K562 (cell line): ENCODE measurements around the gene PI4KA. TPM values are rescaled to one million over a fixed set of nuclear protein-coding genes. Genes with fewer than 3 reads are reported as not detected.

Experiments
- ATF7 ChIP-seq: fragments of 450-650 bp; IDR thresholded peaks from 2 replicates; pipeline ENCODE4 v1.7.1; 2014; ENCODE audit warnings: mild to moderate bottlenecking, moderate library complexity
- L3MBTL2 ChIP-seq: fragments of 450-650 bp; IDR thresholded peaks from 2 replicates; pipeline ENCODE4 v1.6.1; 2016; ENCODE audit warnings: mild to moderate bottlenecking, moderate library complexity
- NFIX ChIP-seq: fragments of 250-450 bp; sonication (Bioruptor Pico); IDR thresholded peaks from 2 replicates; pipeline ENCODE4 v1.4.0; 2020; ENCODE audit warnings: low read depth, mild to moderate bottlenecking, moderate library complexity
- POLR2A ChIP-seq: fragments of 450-650 bp; conservative IDR thresholded peaks from 2 replicates; pipeline ENCODE4 v1.6.1; 2016
- POLR2H ChIP-seq: IDR thresholded peaks from 2 replicates; pipeline ENCODE4 v1.6.1; 2016; ENCODE audit warnings: missing genetic modification characterization, low read depth, mild to moderate bottlenecking, control low read depth, missing compliant biosample characterization, moderate library complexity
- ZFP1 ChIP-seq: fragments of 450-650 bp; formaldehyde crosslinking; IDR thresholded peaks from 2 replicates; pipeline ENCODE4 v1.4.0; 2020; ENCODE audit warnings: mild to moderate bottlenecking, mixed read lengths
- ZNF175 ChIP-seq: fragments of 200-800 bp; sonication (Bioruptor generic); IDR thresholded peaks from 2 replicates; pipeline ENCODE4 v1.6.1; 2016; ENCODE audit warnings: low read depth, mild to moderate bottlenecking, missing genetic modification characterization, missing compliant biosample characterization
- ZNF408 ChIP-seq: fragments of 250-450 bp; sonication (Bioruptor Pico); IDR thresholded peaks from 2 replicates; pipeline ENCODE4 v1.4.0; 2020; ENCODE audit warnings: low read depth, mild to moderate bottlenecking, moderate library complexity
- polyA plus RNA-seq, 8 experiments: library from polyadenylated mRNA; depleted of rRNA in 4 of 8; stranded (reverse) in 5 of 8; unstranded in 3 of 8; fragments of >200 nt; fragmentation: Nextera tagmentation in 2 of 8; fragmentation: Illumina TruSeq in 1 of 8; extraction: Ambion mirVana in 2 of 8; extraction: Trizol in 1 of 8; gene quantifications; 2 replicates each; pipeline versions ENCODE4 v1.2.1 to v1.2.3, GENCODE V29; 2011 to 2014; ENCODE audit warnings: inconsistent platforms in 1 of 8, missing spikeins in 1 of 8
- total RNA-seq, 7 experiments: library from RNA; depleted of rRNA in 6 of 7; stranded (reverse); fragments of >200 nt in 6 of 7; fragmentation: Illumina TruSeq in 2 of 7; extraction: Trizol in 2 of 7; gene quantifications; 2 replicates each; pipeline versions ENCODE4 v1.2.1 to v1.2.3, GENCODE V29; 2011 to 2021; ENCODE audit warnings: low replicate concordance in 1 of 7
- TF ChIP-seq, protein P1 (sequence below): fragments of 200-800 bp; sonication (Bioruptor generic); IDR thresholded peaks from 2 replicates; pipeline ENCODE4 v1.6.1; 2017; ENCODE audit warnings: missing genetic modification characterization, missing compliant biosample characterization
- TF ChIP-seq, protein P2 (sequence below): fragments of 250-450 bp; sonication (Bioruptor Pico); IDR thresholded peaks from 2 replicates; pipeline ENCODE4 v1.4.0; 2020
- TF ChIP-seq, protein P3 (sequence below): fragments of 450-650 bp; IDR thresholded peaks from 2 replicates; pipeline ENCODE4 v1.6.1; 2014; ENCODE audit warnings: low read depth, mild to moderate bottlenecking, moderate library complexity, borderline replicate concordance
- TF ChIP-seq, protein P4 (sequence below): fragments of 450-650 bp; IDR thresholded peaks from 2 replicates; pipeline ENCODE4 v1.7.0; 2016; ENCODE audit warnings: borderline replicate concordance
- TF ChIP-seq, protein P5 (sequence below): fragments of 450-650 bp; IDR thresholded peaks from 2 replicates; pipeline ENCODE4 v1.7.1; 2018; ENCODE audit warnings: mild to moderate bottlenecking, low read depth; ENCODE audit not compliant: partially characterized antibody

The PI4KA gene
- total and polyA plus RNA-seq, 9 of the 15 experiments (the other 6 are each of a cell fraction or from before 2014, with no cell fraction given) = 7.3 to 187 (median 84.7) TPM

DNA sequence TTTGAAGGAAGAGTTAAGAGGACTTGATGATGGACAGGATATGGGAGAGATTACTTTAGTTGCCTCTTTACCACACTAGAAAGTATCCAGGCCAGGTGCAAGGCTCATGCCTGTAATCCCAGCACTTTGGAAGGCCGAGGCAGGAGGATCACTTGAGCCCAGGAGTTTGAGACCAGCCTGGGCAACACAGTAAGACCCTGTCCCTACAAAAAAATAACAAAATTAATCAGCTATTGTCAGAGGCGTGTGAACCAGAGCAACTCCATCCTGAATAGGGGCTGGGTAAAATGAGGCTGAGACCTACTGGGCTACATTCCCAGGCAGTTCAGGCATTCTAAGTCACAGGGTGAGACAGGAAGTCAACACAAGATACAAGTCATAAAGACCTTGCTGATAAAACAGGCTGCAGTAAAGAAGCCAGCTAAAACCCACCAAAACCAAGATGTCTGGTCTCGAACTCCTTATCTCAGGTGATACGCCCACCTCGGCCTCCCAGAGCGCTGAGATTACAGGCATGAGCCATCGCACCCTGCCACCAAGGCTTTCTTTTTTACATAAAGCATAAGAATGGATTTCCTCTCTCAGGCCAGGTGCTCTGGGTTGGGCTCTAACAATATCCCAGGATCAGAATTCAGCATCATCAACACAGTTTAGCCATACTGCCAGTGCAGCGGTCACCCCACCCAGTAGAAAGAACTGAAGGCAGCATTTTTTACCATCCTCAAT is 17.8 kb downstream of the PI4KA start (continued):
- TF ChIP-seq NFIX (CRISPR knock-in tag) (no peak), POLR2H (tag) (no peak), L3MBTL2 (0 out of 2 replicates have a peak, but pooled peaks have one; percentile 11), ZNF175 (CRISPR knock-in tag) (no peak), ATF7 (no peak), POLR2A (no peak), ZNF408 (CRISPR knock-in tag) (0 out of 2 replicates have a peak, but pooled peaks have one; percentile 31), ZFP1 (no peak)
- TF ChIP-seq, protein P1, sequence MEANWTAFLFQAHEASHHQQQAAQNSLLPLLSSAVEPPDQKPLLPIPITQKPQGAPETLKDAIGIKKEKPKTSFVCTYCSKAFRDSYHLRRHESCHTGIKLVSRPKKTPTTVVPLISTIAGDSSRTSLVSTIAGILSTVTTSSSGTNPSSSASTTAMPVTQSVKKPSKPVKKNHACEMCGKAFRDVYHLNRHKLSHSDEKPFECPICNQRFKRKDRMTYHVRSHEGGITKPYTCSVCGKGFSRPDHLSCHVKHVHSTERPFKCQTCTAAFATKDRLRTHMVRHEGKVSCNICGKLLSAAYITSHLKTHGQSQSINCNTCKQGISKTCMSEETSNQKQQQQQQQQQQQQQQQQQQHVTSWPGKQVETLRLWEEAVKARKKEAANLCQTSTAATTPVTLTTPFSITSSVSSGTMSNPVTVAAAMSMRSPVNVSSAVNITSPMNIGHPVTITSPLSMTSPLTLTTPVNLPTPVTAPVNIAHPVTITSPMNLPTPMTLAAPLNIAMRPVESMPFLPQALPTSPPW = no peak
- TF ChIP-seq, protein P2, sequence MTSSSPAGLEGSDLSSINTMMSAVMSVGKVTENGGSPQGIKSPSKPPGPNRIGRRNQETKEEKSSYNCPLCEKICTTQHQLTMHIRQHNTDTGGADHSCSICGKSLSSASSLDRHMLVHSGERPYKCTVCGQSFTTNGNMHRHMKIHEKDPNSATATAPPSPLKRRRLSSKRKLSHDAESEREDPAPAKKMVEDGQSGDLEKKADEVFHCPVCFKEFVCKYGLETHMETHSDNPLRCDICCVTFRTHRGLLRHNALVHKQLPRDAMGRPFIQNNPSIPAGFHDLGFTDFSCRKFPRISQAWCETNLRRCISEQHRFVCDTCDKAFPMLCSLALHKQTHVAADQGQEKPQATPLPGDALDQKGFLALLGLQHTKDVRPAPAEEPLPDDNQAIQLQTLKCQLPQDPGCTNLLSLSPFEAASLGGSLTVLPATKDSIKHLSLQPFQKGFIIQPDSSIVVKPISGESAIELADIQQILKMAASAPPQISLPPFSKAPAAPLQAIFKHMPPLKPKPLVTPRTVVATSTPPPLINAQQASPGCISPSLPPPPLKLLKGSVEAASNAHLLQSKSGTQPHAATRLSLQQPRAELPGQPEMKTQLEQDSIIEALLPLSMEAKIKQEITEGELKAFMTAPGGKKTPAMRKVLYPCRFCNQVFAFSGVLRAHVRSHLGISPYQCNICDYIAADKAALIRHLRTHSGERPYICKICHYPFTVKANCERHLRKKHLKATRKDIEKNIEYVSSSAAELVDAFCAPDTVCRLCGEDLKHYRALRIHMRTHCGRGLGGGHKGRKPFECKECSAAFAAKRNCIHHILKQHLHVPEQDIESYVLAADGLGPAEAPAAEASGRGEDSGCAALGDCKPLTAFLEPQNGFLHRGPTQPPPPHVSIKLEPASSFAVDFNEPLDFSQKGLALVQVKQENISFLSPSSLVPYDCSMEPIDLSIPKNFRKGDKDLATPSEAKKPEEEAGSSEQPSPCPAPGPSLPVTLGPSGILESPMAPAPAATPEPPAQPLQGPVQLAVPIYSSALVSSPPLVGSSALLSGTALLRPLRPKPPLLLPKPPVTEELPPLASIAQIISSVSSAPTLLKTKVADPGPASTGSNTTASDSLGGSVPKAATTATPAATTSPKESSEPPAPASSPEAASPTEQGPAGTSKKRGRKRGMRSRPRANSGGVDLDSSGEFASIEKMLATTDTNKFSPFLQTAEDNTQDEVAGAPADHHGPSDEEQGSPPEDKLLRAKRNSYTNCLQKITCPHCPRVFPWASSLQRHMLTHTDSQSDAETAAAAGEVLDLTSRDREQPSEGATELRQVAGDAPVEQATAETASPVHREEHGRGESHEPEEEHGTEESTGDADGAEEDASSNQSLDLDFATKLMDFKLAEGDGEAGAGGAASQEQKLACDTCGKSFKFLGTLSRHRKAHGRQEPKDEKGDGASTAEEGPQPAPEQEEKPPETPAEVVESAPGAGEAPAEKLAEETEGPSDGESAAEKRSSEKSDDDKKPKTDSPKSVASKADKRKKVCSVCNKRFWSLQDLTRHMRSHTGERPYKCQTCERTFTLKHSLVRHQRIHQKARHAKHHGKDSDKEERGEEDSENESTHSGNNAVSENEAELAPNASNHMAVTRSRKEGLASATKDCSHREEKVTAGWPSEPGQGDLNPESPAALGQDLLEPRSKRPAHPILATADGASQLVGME (CRISPR knock-in tag) = peak; percentile 92
- TF ChIP-seq, protein P3, sequence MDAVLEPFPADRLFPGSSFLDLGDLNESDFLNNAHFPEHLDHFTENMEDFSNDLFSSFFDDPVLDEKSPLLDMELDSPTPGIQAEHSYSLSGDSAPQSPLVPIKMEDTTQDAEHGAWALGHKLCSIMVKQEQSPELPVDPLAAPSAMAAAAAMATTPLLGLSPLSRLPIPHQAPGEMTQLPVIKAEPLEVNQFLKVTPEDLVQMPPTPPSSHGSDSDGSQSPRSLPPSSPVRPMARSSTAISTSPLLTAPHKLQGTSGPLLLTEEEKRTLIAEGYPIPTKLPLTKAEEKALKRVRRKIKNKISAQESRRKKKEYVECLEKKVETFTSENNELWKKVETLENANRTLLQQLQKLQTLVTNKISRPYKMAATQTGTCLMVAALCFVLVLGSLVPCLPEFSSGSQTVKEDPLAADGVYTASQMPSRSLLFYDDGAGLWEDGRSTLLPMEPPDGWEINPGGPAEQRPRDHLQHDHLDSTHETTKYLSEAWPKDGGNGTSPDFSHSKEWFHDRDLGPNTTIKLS = no peak
- TF ChIP-seq, protein P4, sequence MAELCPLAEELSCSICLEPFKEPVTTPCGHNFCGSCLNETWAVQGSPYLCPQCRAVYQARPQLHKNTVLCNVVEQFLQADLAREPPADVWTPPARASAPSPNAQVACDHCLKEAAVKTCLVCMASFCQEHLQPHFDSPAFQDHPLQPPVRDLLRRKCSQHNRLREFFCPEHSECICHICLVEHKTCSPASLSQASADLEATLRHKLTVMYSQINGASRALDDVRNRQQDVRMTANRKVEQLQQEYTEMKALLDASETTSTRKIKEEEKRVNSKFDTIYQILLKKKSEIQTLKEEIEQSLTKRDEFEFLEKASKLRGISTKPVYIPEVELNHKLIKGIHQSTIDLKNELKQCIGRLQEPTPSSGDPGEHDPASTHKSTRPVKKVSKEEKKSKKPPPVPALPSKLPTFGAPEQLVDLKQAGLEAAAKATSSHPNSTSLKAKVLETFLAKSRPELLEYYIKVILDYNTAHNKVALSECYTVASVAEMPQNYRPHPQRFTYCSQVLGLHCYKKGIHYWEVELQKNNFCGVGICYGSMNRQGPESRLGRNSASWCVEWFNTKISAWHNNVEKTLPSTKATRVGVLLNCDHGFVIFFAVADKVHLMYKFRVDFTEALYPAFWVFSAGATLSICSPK = no peak
- TF ChIP-seq, protein P5, sequence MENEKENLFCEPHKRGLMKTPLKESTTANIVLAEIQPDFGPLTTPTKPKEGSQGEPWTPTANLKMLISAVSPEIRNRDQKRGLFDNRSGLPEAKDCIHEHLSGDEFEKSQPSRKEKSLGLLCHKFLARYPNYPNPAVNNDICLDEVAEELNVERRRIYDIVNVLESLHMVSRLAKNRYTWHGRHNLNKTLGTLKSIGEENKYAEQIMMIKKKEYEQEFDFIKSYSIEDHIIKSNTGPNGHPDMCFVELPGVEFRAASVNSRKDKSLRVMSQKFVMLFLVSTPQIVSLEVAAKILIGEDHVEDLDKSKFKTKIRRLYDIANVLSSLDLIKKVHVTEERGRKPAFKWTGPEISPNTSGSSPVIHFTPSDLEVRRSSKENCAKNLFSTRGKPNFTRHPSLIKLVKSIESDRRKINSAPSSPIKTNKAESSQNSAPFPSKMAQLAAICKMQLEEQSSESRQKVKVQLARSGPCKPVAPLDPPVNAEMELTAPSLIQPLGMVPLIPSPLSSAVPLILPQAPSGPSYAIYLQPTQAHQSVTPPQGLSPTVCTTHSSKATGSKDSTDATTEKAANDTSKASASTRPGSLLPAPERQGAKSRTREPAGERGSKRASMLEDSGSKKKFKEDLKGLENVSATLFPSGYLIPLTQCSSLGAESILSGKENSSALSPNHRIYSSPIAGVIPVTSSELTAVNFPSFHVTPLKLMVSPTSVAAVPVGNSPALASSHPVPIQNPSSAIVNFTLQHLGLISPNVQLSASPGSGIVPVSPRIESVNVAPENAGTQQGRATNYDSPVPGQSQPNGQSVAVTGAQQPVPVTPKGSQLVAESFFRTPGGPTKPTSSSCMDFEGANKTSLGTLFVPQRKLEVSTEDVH = no peak
